SK-MEL-5 (cell line): ENCODE measurements around the gene TMEM267. TPM values are rescaled to one million over a fixed set of nuclear protein-coding genes. Genes with fewer than 3 reads are reported as not detected.
"Not testable (repeated sequence)": the region's sequence is repeated elsewhere in the genome, so short reads cannot be mapped to it uniquely, and the experiment has no call there.

Source experiments
- DNase-seq: peaks from one replicate; pipeline ENCODE4 v3.0.0-alpha.2; 2016; ENCODE audit warnings: low read depth, low spot score
- in situ Hi-C: cut with HindIII; loops from 2 replicates; pipeline ENCODE4 v1.10.0; 2016; ENCODE audit warnings: low sequenced_read_pairs, high pct_unique_total_duplicates, low pct_unique_long_range_greater_than_20kb
- total RNA-seq: library from RNA; depleted of rRNA; stranded (reverse); fragments of >200 nt; shearing (Covaris generic); gene quantifications from 2 replicates; pipeline ENCODE4 v1.2.3, GENCODE V29; 2014

TMEM267 gene
- total RNA-seq, 1 experiment from 2014 or later = 43.4 TPM

GRCh38 chr5:43469671-43470391 lies 13.8 kb downstream of the TMEM267 start:
- DNase-seq = peak; percentile 23
- in situ Hi-C loops = no loop called here

GRCh38 chr5:43467100-43467499 lies 16.6 kb downstream of the TMEM267 start:
- DNase-seq = no peak

GRCh38 chr5:43465455-43465854 lies 18.2 kb downstream of the TMEM267 start:
- in situ Hi-C loops, DNase-seq: not testable (repeated sequence)

More at GRCh38 chr5:43467100-43467499, 16.6 kb downstream of the TMEM267 start:
- in situ Hi-C loops = no loop called here

- DNase-seq = no peak
- in situ Hi-C loops = no loop called here
These were observed 22.6 kb downstream of the TMEM267 start for GRCh38 chr5:43461066-43461465.

- in situ Hi-C loops = no loop called here
- DNase-seq = no peak
These were observed 27.1 kb downstream of the TMEM267 start for GRCh38 chr5:43456556-43456955.

GRCh38 chr5:43441575-43441974 lies 42.1 kb downstream of the TMEM267 start:
- not testable (repeated sequence) for DNase-seq

GRCh38 chr5:43437062-43437660 lies 46.5 kb downstream of the TMEM267 start:
- in situ Hi-C loops = no loop called here
- peak; percentile 22 for DNase-seq

More at GRCh38 chr5:43441575-43441974, 42.1 kb downstream of the TMEM267 start:
- in situ Hi-C loops = not testable (repeated sequence)

GRCh38 chr5:43433382-43433781 lies 50.3 kb downstream of the TMEM267 start:
- no peak for DNase-seq
- in situ Hi-C loops = no loop called here

GRCh38 chr5:43432486-43433375 lies 50.9 kb downstream of the TMEM267 start:
- in situ Hi-C loops = no loop called here
- DNase-seq = peak; percentile 100

GRCh38 chr5:43429706-43430105 lies 54.0 kb downstream of the TMEM267 start:
- in situ Hi-C loops = no loop called here
- DNase-seq = no peak

GRCh38 chr5:43429016-43429415 lies 54.6 kb downstream of the TMEM267 start:
- DNase-seq = no peak

GRCh38 chr5:43427306-43427705 lies 56.4 kb downstream of the TMEM267 start:
- no peak for DNase-seq
- in situ Hi-C loops = no loop called here

More at GRCh38 chr5:43429016-43429415, 54.6 kb downstream of the TMEM267 start:
- in situ Hi-C loops = no loop called here

GRCh38 chr5:43425983-43426382 lies 57.7 kb downstream of the TMEM267 start:
- in situ Hi-C loops = no loop called here
- no peak for DNase-seq

- in situ Hi-C loops = not testable (repeated sequence)
- DNase-seq = peak; percentile 35
These were observed 60.6 kb downstream of the TMEM267 start for GRCh38 chr5:43423086-43423485.

- no peak for DNase-seq
These were observed 61.5 kb downstream of the TMEM267 start for GRCh38 chr5:43422143-43422542.

GRCh38 chr5:43421450-43422133 lies 62.1 kb downstream of the TMEM267 start:
- in situ Hi-C loops = no loop called here
- no peak for DNase-seq

More at GRCh38 chr5:43422143-43422542, 61.5 kb downstream of the TMEM267 start:
- in situ Hi-C loops = no loop called here

GRCh38 chr5:43420241-43420640 lies 63.4 kb downstream of the TMEM267 start:
- no peak for DNase-seq
- in situ Hi-C loops = no loop called here

GRCh38 chr5:43418561-43418960 lies 65.1 kb downstream of the TMEM267 start:
- in situ Hi-C loops = no loop called here
- DNase-seq = no peak
